Colonic mucosa (tissue), 4 donors: Measurements from ENCODE around the gene ADAMTS17. TPM values are rescaled to one million over a fixed set of nuclear protein-coding genes. Genes with fewer than 3 reads are reported as not detected.

Experiments used
- DNase-seq: peaks from one replicate; pipeline ENCODE4 v3.0.0-alpha.2; 2020
- H3K27ac ChIP-seq: fragments of 200-600 bp; one replicate; pipeline ENCODE4 v1.8.0; 2021
- H3K27me3 ChIP-seq: fragments of 200-600 bp; one replicate; pipeline ENCODE4 v1.8.0; 2021
- H3K36me3 ChIP-seq: fragments of 200-600 bp; one replicate; pipeline ENCODE4 v1.8.0; 2021
- H3K4me1 ChIP-seq: fragments of 200-600 bp; one replicate; pipeline ENCODE4 v1.8.0; 2021; ENCODE audit warnings: mild to moderate bottlenecking
- H3K4me3 ChIP-seq: fragments of 200-600 bp; one replicate; pipeline ENCODE4 v1.8.0; 2021
- H3K9ac ChIP-seq, 2 donors: one replicate each; pipeline ENCODE4 v1.7.0; 2013; ENCODE audit warnings: control low read depth in 2 of 2, low read depth in 2 of 2, low read length in 2 of 2
- H3K9me3 ChIP-seq: fragments of 200-600 bp; one replicate; pipeline ENCODE4 v1.8.0; 2021
- intact Hi-C: fragments of 100-400 bp; cut with DNase I; formaldehyde crosslinking; loops from one replicate; pipeline ENCODE4 v1.14.1; 2022
- total RNA-seq, 2 donors: library from RNA; stranded (reverse); fragmentation: NEBNext Ultra II Directional in 1 of 2; extraction: Animal tissue kit (Norgen Biotek cat#: 25700) in 1 of 2; gene quantifications; one replicate each; pipeline ENCODE4 v1.2.1, GENCODE V29; 2021
- TF ChIP-seq, protein P1 (sequence below): fragments of 200-600 bp; IDR thresholded peaks from one replicate; pipeline ENCODE4 v1.8.0; 2022; ENCODE audit warnings: antibody characterized with exemption, mild to moderate bottlenecking
- donor health status: healthy.
- donor health status: DM: no; HTN: no; CAD: no.
- donor health status: DM: no; HTN: no; CAD: no.

ADAMTS17 gene
- total RNA-seq, 2 donors from 2014 or later: 4.2 to 8.3 TPM

DNA sequence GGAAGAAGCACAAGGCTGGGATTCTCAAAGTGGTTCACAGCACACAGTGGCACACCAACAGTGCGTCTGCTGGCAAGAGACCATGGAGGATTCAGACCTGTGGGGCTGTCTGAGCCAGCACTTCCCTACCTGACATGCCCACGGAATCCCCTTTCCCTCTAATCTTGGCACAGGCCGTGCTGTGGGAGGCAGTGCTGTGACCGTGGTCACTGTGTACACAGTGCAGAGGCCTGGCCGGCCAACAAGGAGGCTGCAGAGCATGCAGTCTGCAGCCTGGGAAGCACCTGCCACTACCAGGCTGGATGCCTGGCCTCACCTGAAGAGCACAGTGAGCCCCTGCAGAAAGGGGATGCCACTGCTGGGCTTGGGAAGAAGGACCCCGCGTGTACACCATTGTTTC, 307.6 kb downstream of the ADAMTS17 start:
- TF ChIP-seq, protein P1, sequence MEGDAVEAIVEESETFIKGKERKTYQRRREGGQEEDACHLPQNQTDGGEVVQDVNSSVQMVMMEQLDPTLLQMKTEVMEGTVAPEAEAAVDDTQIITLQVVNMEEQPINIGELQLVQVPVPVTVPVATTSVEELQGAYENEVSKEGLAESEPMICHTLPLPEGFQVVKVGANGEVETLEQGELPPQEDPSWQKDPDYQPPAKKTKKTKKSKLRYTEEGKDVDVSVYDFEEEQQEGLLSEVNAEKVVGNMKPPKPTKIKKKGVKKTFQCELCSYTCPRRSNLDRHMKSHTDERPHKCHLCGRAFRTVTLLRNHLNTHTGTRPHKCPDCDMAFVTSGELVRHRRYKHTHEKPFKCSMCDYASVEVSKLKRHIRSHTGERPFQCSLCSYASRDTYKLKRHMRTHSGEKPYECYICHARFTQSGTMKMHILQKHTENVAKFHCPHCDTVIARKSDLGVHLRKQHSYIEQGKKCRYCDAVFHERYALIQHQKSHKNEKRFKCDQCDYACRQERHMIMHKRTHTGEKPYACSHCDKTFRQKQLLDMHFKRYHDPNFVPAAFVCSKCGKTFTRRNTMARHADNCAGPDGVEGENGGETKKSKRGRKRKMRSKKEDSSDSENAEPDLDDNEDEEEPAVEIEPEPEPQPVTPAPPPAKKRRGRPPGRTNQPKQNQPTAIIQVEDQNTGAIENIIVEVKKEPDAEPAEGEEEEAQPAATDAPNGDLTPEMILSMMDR: no peak
- no peak for DNase-seq
- Histone ChIP-seq H3K27me3 (no peaks in the 10 kb centered on the region), H3K36me3 (no peaks in the 10 kb centered on the region), H3K9ac (no peak overlapping the region), H3K4me1 (no peaks in the 10 kb centered on the region), H3K9me3 (no peaks in the 10 kb centered on the region), H3K4me3 (no peak overlapping the region), H3K27ac (no peak overlapping the region)
- intact Hi-C loops: no loop called here

DNA sequence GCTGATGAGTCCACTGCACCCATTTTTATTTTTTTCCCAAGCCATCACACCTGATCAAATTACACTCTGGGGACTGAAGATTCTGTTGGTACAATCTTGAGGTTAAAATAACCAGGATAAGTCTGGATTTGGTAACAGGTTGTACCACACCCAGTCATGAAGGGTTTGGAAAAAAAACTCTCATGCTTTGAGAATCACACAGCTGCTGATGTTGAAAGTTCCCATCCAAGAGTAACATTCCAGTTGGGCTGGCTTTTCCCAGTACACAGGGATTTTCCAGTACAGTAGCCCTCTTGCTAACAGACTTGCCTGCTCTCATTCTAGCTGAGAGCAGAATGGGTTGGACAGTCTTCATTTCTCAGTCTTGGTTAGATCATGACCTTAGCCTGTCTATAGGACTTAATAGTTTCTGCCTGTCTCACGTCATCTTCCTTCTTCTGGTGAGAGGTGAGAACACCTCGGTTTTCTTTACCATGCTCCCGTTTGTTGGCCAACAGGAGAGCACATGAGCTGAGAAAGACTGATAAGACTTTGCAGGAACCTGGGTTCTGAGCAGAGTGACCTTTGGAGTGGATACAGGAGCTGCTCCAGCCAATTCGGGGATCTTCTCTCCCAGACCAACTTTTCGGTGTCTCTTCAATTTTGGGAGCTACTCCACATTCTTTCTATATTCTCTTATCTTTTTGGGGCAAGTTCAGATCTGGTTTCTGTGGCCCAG, 308.5 kb downstream of the ADAMTS17 start:
- intact Hi-C loops: no loop called here
- H3K9me3 ChIP-seq: no peaks in the 10 kb centered on the region
- no peak overlapping the region for H3K27ac ChIP-seq
- H3K9ac ChIP-seq: no peak overlapping the region
- TF ChIP-seq, protein P1: no peak
- no peaks in the 10 kb centered on the region for H3K4me1 ChIP-seq
- no peaks in the 10 kb centered on the region for H3K36me3 ChIP-seq
- no peak for DNase-seq
- H3K4me3 ChIP-seq: no peak overlapping the region
- no peaks in the 10 kb centered on the region for H3K27me3 ChIP-seq

- no peaks in the 10 kb centered on the region for H3K27me3 ChIP-seq
- no peak overlapping the region for H3K9ac ChIP-seq
- intact Hi-C loops: no loop called here
- H3K4me1 ChIP-seq: no peaks in the 10 kb centered on the region
- DNase-seq: no peak
- no peak overlapping the region for H3K27ac ChIP-seq
- no peaks in the 10 kb centered on the region for H3K36me3 ChIP-seq
- H3K4me3 ChIP-seq: no peak overlapping the region
- no peaks in the 10 kb centered on the region for H3K9me3 ChIP-seq
- TF ChIP-seq, protein P1: no peak
These were observed 309.3 kb downstream of the ADAMTS17 start for GRCh38 chr15:100032358-100033085.

GRCh38 chr15:100031665-100032357, 310.0 kb downstream of the ADAMTS17 start:
- Histone ChIP-seq H3K36me3 (no peaks in the 10 kb centered on the region), H3K4me3 (no peak overlapping the region), H3K9me3 (no peaks in the 10 kb centered on the region), H3K9ac (no peak overlapping the region), H3K27ac (no peak overlapping the region), H3K4me1 (no peaks in the 10 kb centered on the region), H3K27me3 (no peaks in the 10 kb centered on the region)
- TF ChIP-seq, protein P1: no peak
- DNase-seq: no peak
- intact Hi-C loops: no loop called here

DNA sequence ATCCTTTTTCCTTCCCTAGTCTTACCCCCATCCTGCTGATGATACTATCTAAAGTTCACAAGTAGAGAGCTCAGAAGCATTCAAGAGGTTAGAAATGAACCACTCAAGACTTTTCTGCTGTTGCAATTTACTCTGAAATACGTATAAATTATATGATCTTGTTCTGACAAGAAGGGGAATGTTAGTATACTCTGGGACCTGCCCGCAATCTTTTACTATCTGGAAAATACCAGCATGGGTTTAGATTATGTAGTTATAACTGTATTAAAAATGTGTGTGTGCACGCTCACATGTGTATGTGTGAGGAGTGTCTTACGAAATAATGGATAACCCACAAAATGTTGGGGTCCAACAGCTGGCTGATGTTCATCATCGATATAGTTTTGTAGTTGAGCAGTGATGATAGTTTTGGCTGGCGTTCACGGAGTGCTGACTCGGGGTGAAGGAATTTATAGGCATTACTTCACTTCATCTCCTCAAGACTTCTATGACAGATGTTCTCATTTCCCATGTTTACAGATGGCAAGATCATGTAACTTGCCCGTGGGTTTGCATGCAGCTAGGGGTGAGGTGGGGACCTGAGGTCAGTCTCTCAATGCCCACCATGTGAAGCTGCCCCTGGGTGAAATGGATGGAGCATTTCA, 311.1 kb downstream of the ADAMTS17 start:
- Histone ChIP-seq H3K4me3 (no peak overlapping the region), H3K9me3 (no peaks in the 10 kb centered on the region), H3K27ac (no peak overlapping the region), H3K4me1 (no peaks in the 10 kb centered on the region), H3K27me3 (no peaks in the 10 kb centered on the region), H3K36me3 (no peaks in the 10 kb centered on the region), H3K9ac (no peak overlapping the region)
- intact Hi-C loops: no loop called here
- no peak for DNase-seq
- TF ChIP-seq, protein P1: no peak
